GM12873 (cell line): ENCODE data around the gene PDE6C.

Experiments
- CTCF ChIP-seq: IDR thresholded peaks from 2 replicates; pipeline ENCODE4 v1.5.1; 2012; ENCODE audit warnings: low read depth, mild to moderate bottlenecking, moderate library complexity, low read length, control low read depth; ENCODE audit not compliant: insufficient read depth; ENCODE audit errors: missing control alignments

Gene PDE6C

GRCh38 chr10:93584445-93584844 lies 27.9 kb upstream of the PDE6C start:
- TF ChIP-seq CTCF: no peak

DNA sequence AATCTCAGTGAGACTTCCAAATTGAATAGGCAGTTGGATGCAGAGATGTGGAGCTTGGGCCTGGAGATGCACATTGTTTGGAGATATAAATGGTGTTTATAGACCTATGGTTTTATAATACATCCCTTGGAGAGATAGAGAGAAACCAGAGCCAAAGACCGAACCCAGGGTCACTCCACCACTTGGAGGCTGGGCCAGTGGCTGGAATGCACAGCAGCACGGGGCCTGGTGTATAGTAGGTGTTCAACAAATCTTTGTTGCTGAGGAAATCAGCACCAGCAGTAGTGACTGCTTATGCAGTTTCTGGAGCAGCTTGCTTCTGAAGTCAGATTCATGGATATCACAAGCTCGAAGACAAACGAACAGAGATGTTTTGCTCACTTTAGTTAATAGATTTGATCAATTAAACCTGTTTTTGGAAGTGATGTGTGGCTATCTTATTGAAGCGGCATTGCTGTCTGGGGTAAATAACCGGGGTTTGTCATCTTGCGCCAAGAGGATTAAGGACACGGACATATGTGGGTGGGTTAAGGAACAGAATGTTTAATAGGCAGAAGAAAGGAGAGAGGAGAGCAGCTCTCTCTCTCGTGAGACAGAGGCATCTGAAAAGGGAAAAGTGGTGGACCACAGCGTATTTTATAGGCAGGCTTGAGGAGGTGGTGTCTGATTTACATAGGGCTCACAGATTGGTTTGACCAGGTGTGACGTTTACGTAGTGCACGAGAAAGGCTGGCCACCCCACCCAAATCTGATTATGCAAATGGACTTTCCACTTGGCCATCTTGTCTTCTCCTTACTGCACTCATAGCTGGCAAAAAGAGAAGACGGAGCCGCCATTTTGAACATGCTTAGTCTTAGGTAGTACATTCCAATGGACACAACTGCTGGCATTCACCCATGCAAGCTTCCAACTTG lies 22.4 kb upstream of the PDE6C start:
- no peak for TF ChIP-seq CTCF

DNA sequence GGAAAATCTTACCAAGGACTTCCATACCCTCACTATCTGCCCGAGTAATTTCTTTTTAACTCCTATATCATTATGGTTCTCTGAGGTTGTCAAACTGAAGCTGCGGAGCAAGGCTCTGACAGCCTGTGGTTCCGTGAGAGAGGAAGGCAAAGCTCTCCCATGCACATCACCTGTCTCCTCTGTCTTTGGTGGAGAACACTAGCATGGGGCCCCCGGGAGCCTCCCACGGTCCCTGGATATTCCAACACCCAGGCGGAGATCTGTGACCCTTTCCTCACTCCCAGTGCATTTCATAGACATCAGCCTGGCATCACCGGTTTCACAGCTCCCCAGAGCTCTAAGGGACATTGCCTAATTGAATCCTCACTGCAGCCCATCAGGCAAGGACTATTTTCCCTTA lies 21.7 kb upstream of the PDE6C start:
- no peak for TF ChIP-seq CTCF

- TF ChIP-seq CTCF: no peak
Measured at GRCh38 chr10:93591065-93591808, 21.1 kb upstream of the PDE6C start.

GRCh38 chr10:93593254-93593653 lies 19.1 kb upstream of the PDE6C start:
- no peak for TF ChIP-seq CTCF

DNA sequence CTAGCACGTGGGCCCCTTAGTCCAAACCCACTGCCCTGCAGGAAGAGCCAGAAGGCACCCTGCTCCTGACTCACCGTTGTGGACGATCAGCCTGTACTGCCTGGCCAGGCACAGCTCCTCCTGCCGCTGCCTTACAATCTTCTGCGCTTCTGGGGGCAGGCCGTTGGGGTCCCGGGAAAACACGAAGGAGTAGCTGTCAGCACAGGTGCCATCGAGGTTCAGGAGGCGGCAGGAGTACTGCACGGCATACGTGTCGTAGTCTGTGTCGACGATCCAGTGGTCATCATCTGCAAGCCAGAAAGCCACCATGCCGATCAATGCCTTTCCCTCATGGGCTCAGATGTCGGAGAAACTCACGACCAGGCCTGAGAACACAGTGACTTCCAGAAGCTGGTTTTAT lies 18.6 kb upstream of the PDE6C start:
- no peak for TF ChIP-seq CTCF

DNA sequence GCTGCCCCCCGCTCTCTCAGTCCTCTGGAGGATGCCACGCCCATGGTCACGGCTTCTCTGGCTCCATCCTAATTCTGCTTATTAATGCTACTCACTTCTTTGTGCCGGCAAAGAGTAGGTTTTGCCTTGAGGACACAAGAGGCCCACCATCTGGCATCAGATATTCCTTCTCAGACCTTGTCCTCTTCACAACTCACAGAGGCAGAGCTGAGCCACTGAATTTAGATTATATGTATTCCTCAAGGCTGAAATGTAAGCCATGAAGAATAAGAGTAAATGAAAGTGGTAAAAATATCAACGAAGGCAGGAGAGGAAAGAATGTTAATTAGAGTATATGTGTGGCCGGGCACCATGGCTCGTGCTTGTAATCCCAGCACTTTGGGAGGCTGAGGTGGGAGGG lies 17.8 kb upstream of the PDE6C start:
- no peak for TF ChIP-seq CTCF
